Measurements from ENCODE around the gene SLC15A4.

DNA sequence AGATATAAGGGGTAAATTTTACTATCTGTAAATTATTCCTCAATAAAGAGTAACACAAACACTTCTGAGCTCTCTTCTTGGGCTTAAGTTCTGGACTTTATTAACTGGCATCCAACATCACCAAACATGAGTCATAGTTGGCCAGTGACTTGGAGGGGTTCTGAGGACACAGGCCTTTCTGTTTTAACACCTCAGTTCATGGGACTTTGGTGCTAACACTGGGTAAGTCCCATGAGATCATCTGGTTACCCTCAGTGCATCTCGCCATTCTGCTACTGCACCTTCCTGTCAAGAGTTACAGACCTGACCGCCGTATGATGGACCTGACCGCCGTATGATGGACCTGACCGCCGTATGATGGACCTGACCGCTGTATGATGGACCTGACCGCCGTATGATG, 9.9 kb downstream of the SLC15A4 start:
- TF ChIP-seq, protein P1, sequence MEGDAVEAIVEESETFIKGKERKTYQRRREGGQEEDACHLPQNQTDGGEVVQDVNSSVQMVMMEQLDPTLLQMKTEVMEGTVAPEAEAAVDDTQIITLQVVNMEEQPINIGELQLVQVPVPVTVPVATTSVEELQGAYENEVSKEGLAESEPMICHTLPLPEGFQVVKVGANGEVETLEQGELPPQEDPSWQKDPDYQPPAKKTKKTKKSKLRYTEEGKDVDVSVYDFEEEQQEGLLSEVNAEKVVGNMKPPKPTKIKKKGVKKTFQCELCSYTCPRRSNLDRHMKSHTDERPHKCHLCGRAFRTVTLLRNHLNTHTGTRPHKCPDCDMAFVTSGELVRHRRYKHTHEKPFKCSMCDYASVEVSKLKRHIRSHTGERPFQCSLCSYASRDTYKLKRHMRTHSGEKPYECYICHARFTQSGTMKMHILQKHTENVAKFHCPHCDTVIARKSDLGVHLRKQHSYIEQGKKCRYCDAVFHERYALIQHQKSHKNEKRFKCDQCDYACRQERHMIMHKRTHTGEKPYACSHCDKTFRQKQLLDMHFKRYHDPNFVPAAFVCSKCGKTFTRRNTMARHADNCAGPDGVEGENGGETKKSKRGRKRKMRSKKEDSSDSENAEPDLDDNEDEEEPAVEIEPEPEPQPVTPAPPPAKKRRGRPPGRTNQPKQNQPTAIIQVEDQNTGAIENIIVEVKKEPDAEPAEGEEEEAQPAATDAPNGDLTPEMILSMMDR (IDR thresholded peaks at IDR 0.05): no peak
- TF ChIP-seq, protein P2, sequence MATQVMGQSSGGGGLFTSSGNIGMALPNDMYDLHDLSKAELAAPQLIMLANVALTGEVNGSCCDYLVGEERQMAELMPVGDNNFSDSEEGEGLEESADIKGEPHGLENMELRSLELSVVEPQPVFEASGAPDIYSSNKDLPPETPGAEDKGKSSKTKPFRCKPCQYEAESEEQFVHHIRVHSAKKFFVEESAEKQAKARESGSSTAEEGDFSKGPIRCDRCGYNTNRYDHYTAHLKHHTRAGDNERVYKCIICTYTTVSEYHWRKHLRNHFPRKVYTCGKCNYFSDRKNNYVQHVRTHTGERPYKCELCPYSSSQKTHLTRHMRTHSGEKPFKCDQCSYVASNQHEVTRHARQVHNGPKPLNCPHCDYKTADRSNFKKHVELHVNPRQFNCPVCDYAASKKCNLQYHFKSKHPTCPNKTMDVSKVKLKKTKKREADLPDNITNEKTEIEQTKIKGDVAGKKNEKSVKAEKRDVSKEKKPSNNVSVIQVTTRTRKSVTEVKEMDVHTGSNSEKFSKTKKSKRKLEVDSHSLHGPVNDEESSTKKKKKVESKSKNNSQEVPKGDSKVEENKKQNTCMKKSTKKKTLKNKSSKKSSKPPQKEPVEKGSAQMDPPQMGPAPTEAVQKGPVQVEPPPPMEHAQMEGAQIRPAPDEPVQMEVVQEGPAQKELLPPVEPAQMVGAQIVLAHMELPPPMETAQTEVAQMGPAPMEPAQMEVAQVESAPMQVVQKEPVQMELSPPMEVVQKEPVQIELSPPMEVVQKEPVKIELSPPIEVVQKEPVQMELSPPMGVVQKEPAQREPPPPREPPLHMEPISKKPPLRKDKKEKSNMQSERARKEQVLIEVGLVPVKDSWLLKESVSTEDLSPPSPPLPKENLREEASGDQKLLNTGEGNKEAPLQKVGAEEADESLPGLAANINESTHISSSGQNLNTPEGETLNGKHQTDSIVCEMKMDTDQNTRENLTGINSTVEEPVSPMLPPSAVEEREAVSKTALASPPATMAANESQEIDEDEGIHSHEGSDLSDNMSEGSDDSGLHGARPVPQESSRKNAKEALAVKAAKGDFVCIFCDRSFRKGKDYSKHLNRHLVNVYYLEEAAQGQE (IDR thresholded peaks at IDR 0.05; ENCODE audit: insufficient read depth in 1 of 2, low read depth in 2 of 2, low read length in 1 of 2): no peak

Measured in Panc1 (cell line).